ENCODE results near the gene ASPN. TPM values are rescaled to one million over a fixed set of nuclear protein-coding genes. Genes with fewer than 3 reads are reported as not detected.

The ASPN gene
- total and polyA plus RNA-seq, 2 donors (not counting 3 experiments of a cell fraction or from before 2014, with no cell fraction given), result not detected

GRCh38 chr9:92468206-92468605 is 14.1 kb downstream of the ASPN start:
- Histone ChIP-seq H3K4me3 (replicated peaks in 1 of 3; ENCODE audit: insufficient read depth in 1 of 3, low read depth in 1 of 3, low read length in 3 of 3) (no peak overlapping the region), H3K27ac (ENCODE audit: insufficient read depth, low read depth, low read length) (no peak overlapping the region), H3K36me3 (ENCODE audit: control insufficient read depth in 2 of 2, extremely low read depth in 1 of 2, insufficient read depth in 2 of 2, low read length in 2 of 2) (no peaks in the 10 kb centered on the region), H3K9me1 (replicated peaks; ENCODE audit: control insufficient read depth, extremely low read depth, insufficient read depth, low read length) (no peaks in the 10 kb centered on the region), H3K27me3 (ENCODE audit: control insufficient read depth in 2 of 2, insufficient read depth in 2 of 2, low read length in 2 of 2) (no peaks in the 10 kb centered on the region), H3K4me1 (ENCODE audit: control insufficient read depth, extremely low read depth, insufficient read depth, low read length) (no peaks in the 10 kb centered on the region), H2AFZ (ENCODE audit: low read depth, low read length) (no peak overlapping the region), H3K4me2 (ENCODE audit: insufficient read depth, low read length) (no peak overlapping the region), H3K9me3 (replicated peaks; ENCODE audit: control insufficient read depth, insufficient read depth, low read length) (no peaks in the 10 kb centered on the region), H4K20me1 (replicated peaks; ENCODE audit: control insufficient read depth, extremely low read depth, insufficient read depth, low read length) (no peaks in the 10 kb centered on the region), H3K79me2 (ENCODE audit: control insufficient read depth, insufficient read depth, low read length) (no peaks in the 10 kb centered on the region), H3K9ac (replicated peaks; ENCODE audit: extremely low read depth, insufficient read depth, low read length) (no peak overlapping the region)
- ChIA-PET CTCF (no interaction called here), POLR2A (no interaction called here)
- DNase-seq (ENCODE audit: low read depth, low spot score) (no peak), FAIRE-seq (no peak)
- intact Hi-C loops (cut with micrococcal nuclease) (no loop called here), dilution Hi-C loops (cut with MboI; ENCODE audit: extremely low pct_ligation_motif_present, low sequenced_read_pairs) (no loop called here)
- BruUV-seq (replicated peaks), result no TSS peak
- TF ChIP-seq FOS (IDR thresholded peaks at IDR 0.05; ENCODE audit: borderline replicate concordance, insufficient read depth, low read length) (no peak), POLR2AphosphoS5 (IDR thresholded peaks at IDR 0.05; ENCODE audit: insufficient read depth, low read depth, low read length) (no peak), GATA2 (IDR thresholded peaks at IDR 0.05; ENCODE audit: insufficient read depth, insufficient read length, low read depth, low read length) (no peak), JUN (IDR thresholded peaks at IDR 0.05; ENCODE audit: borderline replicate concordance, insufficient read depth, insufficient read length, low read depth) (no peak), POLR2A (IDR thresholded peaks at IDR 0.05; ENCODE audit: low read depth, low read length) (no peak), MYC (IDR thresholded peaks at IDR 0.05; ENCODE audit: low read depth, low read length) (no peak), EZH2 (IDR thresholded peaks at IDR 0.05; ENCODE audit: borderline replicate concordance, low read depth, low read length, severe bottlenecking) (no peak)
- TF ChIP-seq, protein P1, sequence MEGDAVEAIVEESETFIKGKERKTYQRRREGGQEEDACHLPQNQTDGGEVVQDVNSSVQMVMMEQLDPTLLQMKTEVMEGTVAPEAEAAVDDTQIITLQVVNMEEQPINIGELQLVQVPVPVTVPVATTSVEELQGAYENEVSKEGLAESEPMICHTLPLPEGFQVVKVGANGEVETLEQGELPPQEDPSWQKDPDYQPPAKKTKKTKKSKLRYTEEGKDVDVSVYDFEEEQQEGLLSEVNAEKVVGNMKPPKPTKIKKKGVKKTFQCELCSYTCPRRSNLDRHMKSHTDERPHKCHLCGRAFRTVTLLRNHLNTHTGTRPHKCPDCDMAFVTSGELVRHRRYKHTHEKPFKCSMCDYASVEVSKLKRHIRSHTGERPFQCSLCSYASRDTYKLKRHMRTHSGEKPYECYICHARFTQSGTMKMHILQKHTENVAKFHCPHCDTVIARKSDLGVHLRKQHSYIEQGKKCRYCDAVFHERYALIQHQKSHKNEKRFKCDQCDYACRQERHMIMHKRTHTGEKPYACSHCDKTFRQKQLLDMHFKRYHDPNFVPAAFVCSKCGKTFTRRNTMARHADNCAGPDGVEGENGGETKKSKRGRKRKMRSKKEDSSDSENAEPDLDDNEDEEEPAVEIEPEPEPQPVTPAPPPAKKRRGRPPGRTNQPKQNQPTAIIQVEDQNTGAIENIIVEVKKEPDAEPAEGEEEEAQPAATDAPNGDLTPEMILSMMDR (IDR thresholded peaks at IDR 0.05; ENCODE audit: extremely low read depth in 1 of 2, insufficient read depth in 1 of 2, low read depth in 1 of 2, low read length in 2 of 2), result no peak

All from endothelial cell of umbilical vein (primary cell).